SK-N-SH (cell line): ENCODE data around the gene MAP7. TPM values are rescaled to one million over a fixed set of nuclear protein-coding genes. Genes with fewer than 3 reads are reported as not detected.

Source experiments
- CTCF ChIA-PET: fragments of 300-600, 350-600 bp; formaldehyde crosslinking; extraction: SDS; loops from one replicate; lab custom pipeline; 2021; lab: Yijun Ruan, JAX
- POLR2A ChIA-PET: fragments of 350-600 bp; sonication (Branson Sonifier 250); formaldehyde crosslinking; extraction: SDS; loops from one replicate; lab custom pipeline; 2020; ENCODE audit warnings: antibody characterized with exemption, inconsistent platforms; lab: Yijun Ruan, JAX
- DNase-seq: peaks from one replicate; pipeline ENCODE4 v3.0.0; 2012
- H2AFZ ChIP-seq: fragments of 200-600 bp; sonication (generic); 2 replicates; pipeline ENCODE4 v1.8.1; 2016; ENCODE audit warnings: antibody characterized with exemption, mild to moderate bottlenecking, low read depth
- H3F3A ChIP-seq: fragments of 200-600 bp; sonication (generic); replicated peaks from 2 replicates; pipeline ENCODE3; 2016; ENCODE audit warnings: antibody characterized with exemption, mild to moderate bottlenecking; ENCODE audit not compliant: insufficient read depth
- H3K27ac ChIP-seq, 2 experiments: fragments of 200-500 bp in 1 of 2; fragments of 200-600 bp in 1 of 2; sonication (Bioruptor generic) in 1 of 2; sonication (generic), shearing (Covaris generic) in 1 of 2; 2 replicates each; pipeline versions ENCODE4 v1.5.1 to v1.6.1; 2014 to 2016; ENCODE audit warnings: low read depth in 2 of 2, inconsistent platforms in 1 of 2, low read length in 1 of 2, mild to moderate bottlenecking in 1 of 2, mixed read lengths in 1 of 2
- H3K27me3 ChIP-seq: fragments of 200-600 bp; sonication (generic), shearing (Covaris generic); 2 replicates; pipeline ENCODE4 v1.6.1; 2016; ENCODE audit warnings: mixed run types; ENCODE audit not compliant: insufficient read depth
- H3K36me3 ChIP-seq, 2 experiments: fragments of 200-500 bp in 1 of 2; fragments of 200-600 bp in 1 of 2; sonication (Bioruptor generic) in 1 of 2; sonication (generic) in 1 of 2; replicated peaks in 1 of 2; 2 replicates each; pipeline versions ENCODE3 to v1.5.1; 2014 to 2016; ENCODE audit warnings: low read length in 1 of 2, mild to moderate bottlenecking in 1 of 2; ENCODE audit not compliant: insufficient read depth in 2 of 2, control insufficient read depth in 1 of 2
- H3K4me1 ChIP-seq, 2 experiments: fragments of 200-500 bp in 1 of 2; fragments of 200-600 bp in 1 of 2; sonication (Bioruptor generic) in 1 of 2; sonication (generic), shearing (Covaris generic) in 1 of 2; 2 replicates each; pipeline versions ENCODE4 v1.5.1 to v1.6.1; 2014 to 2016; ENCODE audit warnings: low read depth in 1 of 2, low read length in 1 of 2, mixed run types in 1 of 2; ENCODE audit not compliant: insufficient read depth in 2 of 2, control insufficient read depth in 1 of 2
- H3K4me2 ChIP-seq: fragments of 200-600 bp; sonication (generic), shearing (Covaris generic); 2 replicates; pipeline ENCODE4 v1.6.1; 2017; ENCODE audit warnings: mixed run types
- H3K4me3 ChIP-seq, 2 experiments: fragments of 200-500 bp in 1 of 2; fragments of 200-600 bp in 1 of 2; sonication (Bioruptor generic) in 1 of 2; sonication (generic), shearing (Covaris generic) in 1 of 2; 2 replicates each; pipeline versions ENCODE4 v1.5.1 to v1.8.1; 2014 to 2016; ENCODE audit warnings: low read depth in 2 of 2, inconsistent platforms in 1 of 2, low read length in 1 of 2, mild to moderate bottlenecking in 1 of 2, mixed read lengths in 1 of 2, moderate library complexity in 1 of 2
- H3K79me2 ChIP-seq: fragments of 200-600 bp; sonication (generic); 2 replicates; pipeline ENCODE4 v1.8.1; 2017; ENCODE audit warnings: mild to moderate bottlenecking; ENCODE audit not compliant: insufficient read depth
- H3K9ac ChIP-seq: fragments of 200-600 bp; sonication (generic); 2 replicates; pipeline ENCODE4 v1.6.1; 2017; ENCODE audit warnings: mixed run types
- H3K9me2 ChIP-seq: fragments of 200-600 bp; sonication (generic); 2 replicates; pipeline ENCODE4 v1.6.1; 2017; ENCODE audit warnings: mixed run types
- H3K9me3 ChIP-seq: fragments of 200-600 bp; sonication (generic); 2 replicates; pipeline ENCODE4 v1.6.1; 2017; ENCODE audit warnings: mixed run types, mild to moderate bottlenecking, moderate library complexity
- H4K20me1 ChIP-seq: fragments of 200-600 bp; sonication (generic); 2 replicates; pipeline ENCODE4 v1.6.1; 2017; ENCODE audit warnings: mild to moderate bottlenecking, mixed run types; ENCODE audit not compliant: insufficient read depth
- CHD2 ChIP-seq: fragments of 150-350 bp; IDR thresholded peaks from 2 replicates; pipeline ENCODE4 v1.6.1; 2018; ENCODE audit warnings: low read length; ENCODE audit not compliant: partially characterized antibody
- CTCF ChIP-seq: fragments of 200-600 bp; sonication (generic); IDR thresholded peaks from 2 replicates; pipeline ENCODE4 v1.6.1; 2017; ENCODE audit warnings: antibody characterized with exemption, mild to moderate bottlenecking, moderate library complexity
- FOSL2 ChIP-seq: IDR thresholded peaks from 2 replicates; pipeline ENCODE4 v1.4.0; 2012; ENCODE audit warnings: low read depth, mild to moderate bottlenecking, moderate library complexity, borderline replicate concordance
- FOXJ3 ChIP-seq: sonication (generic); formaldehyde crosslinking; IDR thresholded peaks from 2 replicates; pipeline ENCODE4 v1.5.1; 2020; ENCODE audit warnings: mild to moderate bottlenecking, missing genetic modification reagents
- GABPA ChIP-seq: IDR thresholded peaks from 2 replicates; pipeline ENCODE4 v1.4.0; 2012; ENCODE audit warnings: low read depth, mild to moderate bottlenecking
- GATA2 ChIP-seq: sonication (generic); formaldehyde crosslinking; IDR thresholded peaks from 2 replicates; pipeline ENCODE4 v1.5.0; 2020; ENCODE audit warnings: mild to moderate bottlenecking, missing genetic modification reagents
- IRF3 ChIP-seq: fragments of 150-350 bp; IDR thresholded peaks from 2 replicates; pipeline ENCODE4 v1.6.1; 2016; ENCODE audit warnings: mild to moderate bottlenecking, low read depth, low read length
- MAX ChIP-seq: IDR thresholded peaks from 2 replicates; pipeline ENCODE4 v1.4.0; 2012; ENCODE audit warnings: low read depth
- MXI1 ChIP-seq: IDR thresholded peaks from 2 replicates; pipeline ENCODE4 v1.6.1; 2012; ENCODE audit warnings: mild to moderate bottlenecking, low read depth, low read length, improper control_type of control experiment
- NFIC ChIP-seq: IDR thresholded peaks from 2 replicates; pipeline ENCODE4 v1.4.0; 2012; ENCODE audit warnings: borderline replicate concordance
- PBX3 ChIP-seq: IDR thresholded peaks from 2 replicates; pipeline ENCODE4; 2012
- POLR2AphosphoS5 ChIP-seq: IDR thresholded peaks from 2 replicates; pipeline ENCODE4 v1.6.1; 2012; ENCODE audit warnings: low read depth, low read length
- RAD21 ChIP-seq: IDR thresholded peaks from 2 replicates; pipeline ENCODE4 v1.6.1; 2012; ENCODE audit warnings: mild to moderate bottlenecking, low read length
- RXRA ChIP-seq: IDR thresholded peaks from 2 replicates; pipeline ENCODE4 v1.4.0; 2012; ENCODE audit warnings: low read depth, mild to moderate bottlenecking, borderline replicate concordance
- SIN3A ChIP-seq: IDR thresholded peaks from 2 replicates; pipeline ENCODE4 v1.6.1; 2012; ENCODE audit warnings: low read depth, mild to moderate bottlenecking, low read length, moderate library complexity, borderline replicate concordance
- TAF1 ChIP-seq: IDR thresholded peaks from 2 replicates; pipeline ENCODE4 v1.6.1; 2012; ENCODE audit warnings: low read depth, mild to moderate bottlenecking, low read length, moderate library complexity, borderline replicate concordance
- TCF12 ChIP-seq: IDR thresholded peaks from 2 replicates; pipeline ENCODE4 v1.4.0; 2012
- TEAD4 ChIP-seq: IDR thresholded peaks from 2 replicates; pipeline ENCODE4 v1.4.0; 2012; ENCODE audit warnings: mild to moderate bottlenecking, borderline replicate concordance; ENCODE audit not compliant: insufficient read depth
- USF1 ChIP-seq: IDR thresholded peaks from 2 replicates; pipeline ENCODE4 v1.4.0; 2012; ENCODE audit warnings: low read depth, borderline replicate concordance
- YY1 ChIP-seq: IDR thresholded peaks from 2 replicates; pipeline ENCODE4 v1.4.0; 2012; ENCODE audit warnings: low read depth, mild to moderate bottlenecking
- WGBS: methylation state at CpG from one replicate; pipeline ENCODE4 v1.1.6; 2017; ENCODE audit warnings: low lambda C conversion rate; 5-methylcytosine and 5-hydroxymethylcytosine counted together
- polyA plus RNA-seq, 3 experiments: library from polyadenylated mRNA; depleted of rRNA; stranded (reverse); fragments of >200 nt; gene quantifications; 2 replicates each; pipeline ENCODE4 v1.2.3, GENCODE V29; 2012

MAP7 gene
- polyA plus RNA-seq, 1 of the 3 experiments (the other 2 are of a cell fraction): 0.76 TPM

- H4K20me1 ChIP-seq: no peaks in the 10 kb centered on the region
- H3K36me3 ChIP-seq: no peaks in the 10 kb centered on the region
- H3K27ac ChIP-seq: no peak overlapping the region
- no peaks in the 10 kb centered on the region for H3F3A ChIP-seq
- no peaks in the 10 kb centered on the region for H3K79me2 ChIP-seq
- no peak for TF ChIP-seq SIN3A
- no peak for TF ChIP-seq MXI1
- TF ChIP-seq POLR2AphosphoS5: no peak
- no peak for TF ChIP-seq IRF3
- TF ChIP-seq FOXJ3 (CRISPR knock-in tag): no peak
- TF ChIP-seq CHD2: no peak
- TF ChIP-seq NFIC: no peak
- TF ChIP-seq RAD21: no peak
- no peak for TF ChIP-seq PBX3
- TF ChIP-seq TEAD4: no peak
- TF ChIP-seq GABPA: no peak
- no peak for TF ChIP-seq TCF12
- no peak for TF ChIP-seq CTCF
- no peak for TF ChIP-seq TAF1
- TF ChIP-seq RXRA: no peak
- no peak overlapping the region for H3K9ac ChIP-seq
- CTCF ChIA-PET: interaction anchor here (1.3 to 1.5 kb wide), 2 partner anchors 14 to 77 kb away, joined by 3 read pairs; no protein-coding TSS in a partner anchor
- POLR2A ChIA-PET: no interaction called here
- no peaks in the 10 kb centered on the region for H3K9me3 ChIP-seq
- H3K27me3 ChIP-seq: no peaks in the 10 kb centered on the region
- H3K4me1 ChIP-seq: peaks cover 0 to 6% of the 10 kb centered on the region in 2 experiments; a peak in 1 of 4 replicates
- H3K9me2 ChIP-seq: no peaks in the 10 kb centered on the region
- H2AFZ ChIP-seq: no peak overlapping the region
- 81% methylated on average over 3 of the region's 3 CpGs for WGBS
- no peak for DNase-seq
- no peak overlapping the region for H3K4me3 ChIP-seq
- H3K4me2 ChIP-seq: no peak overlapping the region
Observed at GRCh38 chr6:136303516-136303915, 246.7 kb downstream of the MAP7 start.

GRCh38 chr6:136294621-136295020, 255.6 kb downstream of the MAP7 start:
- no peaks in the 10 kb centered on the region for H3K36me3 ChIP-seq
- no peak for TF ChIP-seq TCF12
- TF ChIP-seq IRF3: no peak
- no peak for TF ChIP-seq RXRA
- TF ChIP-seq CHD2: no peak
- TF ChIP-seq MXI1: no peak
- TF ChIP-seq YY1: no peak
- no peak for TF ChIP-seq MAX
- no peak for TF ChIP-seq FOSL2
- no peak for TF ChIP-seq USF1
- no peak for TF ChIP-seq GATA2 (CRISPR knock-in tag)
- no peak for TF ChIP-seq GABPA
- TF ChIP-seq, all 33 proteins: peak for 0
- no peaks in the 10 kb centered on the region for H3K27me3 ChIP-seq
- DNase-seq: no peak
- ChIA-PET CTCF (no interaction called here), POLR2A (no interaction called here)
- no peaks in the 10 kb centered on the region for H3K9me2 ChIP-seq
- H3F3A ChIP-seq: peaks cover 11% of the 10 kb centered on the region
- H3K4me1 ChIP-seq: peaks cover 5 to 9% of the 10 kb centered on the region in 2 experiments; a peak in 2 of 4 replicates
- H3K9me3 ChIP-seq: no peaks in the 10 kb centered on the region
- no peak overlapping the region for H2AFZ ChIP-seq
- no peaks in the 10 kb centered on the region for H3K79me2 ChIP-seq
- WGBS: 92% methylated on average over 3 of the region's 3 CpGs
- H3K27ac ChIP-seq: no peak overlapping the region
- H3K4me2 ChIP-seq: no peak overlapping the region
- no peak overlapping the region for H3K9ac ChIP-seq
- no peak overlapping the region for H3K4me3 ChIP-seq
- no peaks in the 10 kb centered on the region for H4K20me1 ChIP-seq
